Measurements from ENCODE around the gene CEP128.

The CEP128 gene

DNA sequence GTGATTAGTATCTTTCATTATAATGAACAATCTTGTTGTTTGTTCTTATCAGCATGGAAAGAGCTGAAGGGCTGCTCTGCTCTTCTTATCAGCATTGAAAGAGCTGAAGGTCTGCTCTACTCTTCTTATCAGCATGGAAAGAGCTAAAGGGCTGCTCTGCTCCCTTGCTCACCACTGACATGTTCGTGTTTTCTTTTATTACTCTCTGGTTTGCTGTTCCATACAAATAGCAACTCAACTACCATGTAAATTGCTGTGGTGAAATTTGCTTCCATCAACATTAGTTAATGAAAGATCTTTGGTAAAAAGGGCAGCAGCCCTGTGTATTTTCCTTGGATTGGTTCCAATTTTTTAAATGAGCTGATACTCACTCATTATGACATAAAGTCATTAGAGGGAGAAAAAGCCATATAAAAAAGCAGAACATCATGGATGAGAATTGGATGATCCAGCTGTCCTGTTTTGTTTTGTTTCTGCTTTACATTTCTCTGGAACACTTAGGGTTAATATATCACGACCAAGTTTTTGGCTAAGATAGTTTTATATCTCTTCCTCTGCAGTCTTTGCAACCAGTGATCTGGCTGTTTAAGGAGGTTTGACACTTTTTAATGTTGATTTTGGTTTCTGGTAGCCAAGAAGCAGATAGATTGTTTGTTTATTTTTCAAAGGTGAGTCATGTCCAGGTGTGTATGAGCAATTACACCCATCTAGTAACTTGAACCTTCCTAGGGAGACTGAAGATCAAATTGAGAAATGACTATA lies 356.6 kb downstream of the CEP128 start:
- peak; percentile 86 for DNase-seq (ENCODE audit: low read depth)
- TF ChIP-seq, protein P1, sequence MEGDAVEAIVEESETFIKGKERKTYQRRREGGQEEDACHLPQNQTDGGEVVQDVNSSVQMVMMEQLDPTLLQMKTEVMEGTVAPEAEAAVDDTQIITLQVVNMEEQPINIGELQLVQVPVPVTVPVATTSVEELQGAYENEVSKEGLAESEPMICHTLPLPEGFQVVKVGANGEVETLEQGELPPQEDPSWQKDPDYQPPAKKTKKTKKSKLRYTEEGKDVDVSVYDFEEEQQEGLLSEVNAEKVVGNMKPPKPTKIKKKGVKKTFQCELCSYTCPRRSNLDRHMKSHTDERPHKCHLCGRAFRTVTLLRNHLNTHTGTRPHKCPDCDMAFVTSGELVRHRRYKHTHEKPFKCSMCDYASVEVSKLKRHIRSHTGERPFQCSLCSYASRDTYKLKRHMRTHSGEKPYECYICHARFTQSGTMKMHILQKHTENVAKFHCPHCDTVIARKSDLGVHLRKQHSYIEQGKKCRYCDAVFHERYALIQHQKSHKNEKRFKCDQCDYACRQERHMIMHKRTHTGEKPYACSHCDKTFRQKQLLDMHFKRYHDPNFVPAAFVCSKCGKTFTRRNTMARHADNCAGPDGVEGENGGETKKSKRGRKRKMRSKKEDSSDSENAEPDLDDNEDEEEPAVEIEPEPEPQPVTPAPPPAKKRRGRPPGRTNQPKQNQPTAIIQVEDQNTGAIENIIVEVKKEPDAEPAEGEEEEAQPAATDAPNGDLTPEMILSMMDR (IDR thresholded peaks at IDR 0.05; ENCODE audit: control insufficient read depth, extremely low read depth, insufficient read depth), result no peak
- H3K4me3 ChIP-seq (ENCODE audit: low read depth, low read length), result no peak overlapping the region

DNA sequence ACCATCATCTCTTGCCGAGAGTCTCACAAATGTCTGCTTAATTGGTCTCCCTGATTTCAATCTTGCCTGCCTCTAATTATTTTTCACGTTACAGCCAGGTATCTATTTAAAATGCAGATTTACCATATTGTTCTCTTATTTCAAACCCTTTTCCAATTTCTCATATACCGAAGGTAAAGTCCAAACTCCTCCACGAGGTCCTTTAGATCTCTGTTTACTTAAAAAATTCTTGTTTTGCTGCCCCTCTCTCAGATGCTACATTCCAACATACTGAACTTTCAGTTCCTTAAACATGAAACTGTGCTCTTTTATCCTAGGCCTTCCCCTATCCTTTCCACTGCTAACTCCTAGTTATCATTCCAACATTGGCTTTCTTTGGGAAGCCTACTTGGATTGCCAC lies 363.9 kb downstream of the CEP128 start:
- H3K4me3 ChIP-seq (ENCODE audit: low read depth, low read length), result no peak overlapping the region
- DNase-seq (ENCODE audit: low read depth), result no peak
- TF ChIP-seq, protein P1 (IDR thresholded peaks at IDR 0.05; ENCODE audit: control insufficient read depth, extremely low read depth, insufficient read depth), result no peak

DNA sequence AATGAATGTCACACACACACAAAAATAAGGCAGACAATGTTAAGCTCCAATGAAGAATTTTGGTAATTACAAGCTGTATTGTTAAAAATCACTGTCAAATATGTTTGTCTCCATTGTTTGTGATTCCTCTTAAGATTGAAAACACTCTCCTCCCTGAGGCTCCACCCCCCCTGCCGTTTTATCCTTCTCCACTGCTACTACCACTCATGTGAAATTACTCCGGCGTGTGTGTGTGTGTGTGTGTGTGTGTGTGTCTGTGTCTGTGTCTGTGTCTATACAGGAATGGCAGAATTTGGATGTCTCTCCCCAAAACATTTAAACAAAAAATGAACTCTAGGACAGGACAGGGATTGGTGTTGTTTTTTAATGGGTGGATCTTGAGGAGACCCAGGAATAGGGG lies 365.1 kb downstream of the CEP128 start:
- H3K4me3 ChIP-seq (ENCODE audit: low read depth, low read length), result no peak overlapping the region
- TF ChIP-seq, protein P1 (IDR thresholded peaks at IDR 0.05; ENCODE audit: control insufficient read depth, extremely low read depth, insufficient read depth), result no peak
- DNase-seq (ENCODE audit: low read depth), result no peak

DNA sequence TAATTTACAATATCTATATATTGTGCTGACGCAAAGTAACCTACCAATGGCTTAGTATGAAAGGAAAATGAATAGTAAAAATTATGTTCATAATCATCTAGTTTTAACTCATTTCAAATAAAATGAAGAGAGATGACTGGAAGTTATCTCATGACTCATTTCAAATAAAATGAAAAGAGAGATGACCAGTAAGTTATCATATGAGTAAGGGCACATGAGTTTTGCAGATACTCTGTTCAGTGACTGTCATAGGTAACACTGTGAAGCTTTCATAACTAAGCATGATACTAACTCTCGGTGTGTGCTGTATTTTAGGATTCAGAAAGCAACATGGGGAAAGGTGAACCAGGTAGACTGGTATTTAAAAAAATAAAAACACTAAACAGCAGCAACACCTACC lies 365.8 kb downstream of the CEP128 start:
- no peak overlapping the region for H3K4me3 ChIP-seq (ENCODE audit: low read depth, low read length)
- TF ChIP-seq, protein P1 (IDR thresholded peaks at IDR 0.05; ENCODE audit: control insufficient read depth, extremely low read depth, insufficient read depth), result no peak
- no peak for DNase-seq (ENCODE audit: low read depth)

DNA sequence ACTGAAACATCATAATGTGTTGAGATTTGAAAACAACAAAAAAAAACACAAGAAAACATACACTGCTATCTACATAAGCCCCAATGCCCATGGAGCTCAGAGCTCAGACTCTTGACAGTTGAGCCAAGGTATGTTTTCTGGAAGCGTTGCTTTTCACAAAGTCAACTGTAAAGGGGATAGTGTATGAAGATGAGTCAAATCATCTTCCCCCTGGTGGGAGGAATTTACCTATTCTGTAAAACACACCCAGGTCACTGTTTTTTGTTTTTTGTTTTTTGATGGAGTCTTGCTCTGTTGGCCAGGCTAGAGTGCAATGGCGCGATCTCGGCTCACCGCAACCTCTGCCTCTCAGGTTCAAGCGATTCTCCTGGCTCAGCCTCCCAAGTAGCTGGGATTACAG lies 368.9 kb downstream of the CEP128 start:
- no peak for DNase-seq (ENCODE audit: low read depth)
- H3K4me3 ChIP-seq (ENCODE audit: low read depth, low read length), result no peak overlapping the region
- TF ChIP-seq, protein P1 (IDR thresholded peaks at IDR 0.05; ENCODE audit: control insufficient read depth, extremely low read depth, insufficient read depth), result no peak

DNA sequence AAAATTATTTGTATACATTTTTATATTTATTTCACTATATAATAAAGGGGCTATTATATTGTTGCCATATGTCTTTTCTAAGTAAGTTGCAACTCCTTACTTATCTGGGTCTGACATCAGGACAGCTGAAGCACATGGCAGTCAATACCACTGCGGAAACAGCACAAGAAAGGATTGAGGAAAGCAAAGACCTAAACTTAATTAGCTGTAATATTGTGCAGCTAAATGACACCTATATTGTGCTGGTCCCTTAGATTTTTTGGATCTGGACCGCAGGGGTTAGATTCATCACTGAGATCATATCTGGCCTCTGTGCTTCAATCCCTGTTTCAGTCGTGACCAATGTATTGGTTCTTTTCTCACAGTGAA lies 370.6 kb downstream of the CEP128 start:
- peak; percentile 53 for DNase-seq (ENCODE audit: low read depth)
- TF ChIP-seq, protein P1 (IDR thresholded peaks at IDR 0.05; ENCODE audit: control insufficient read depth, extremely low read depth, insufficient read depth), result no peak

More for the DNA sequence above, 370.6 kb downstream of the CEP128 start:
- H3K4me3 ChIP-seq (ENCODE audit: low read depth, low read length), result no peak overlapping the region

Measured in LNCaP clone FGC (cell line).